HEK293 (cell line): ENCODE data around the gene NLGN4Y.

Experiments used
- CTCF ChIA-PET: fragments of 350-600 bp; formaldehyde crosslinking; extraction: SDS; loops from one replicate; lab custom pipeline; 2021; ENCODE audit warnings: antibody characterized with exemption; lab: Yijun Ruan, JAX
- POLR2A ChIA-PET: fragments of 300-600 bp; formaldehyde crosslinking; extraction: SDS; loops from one replicate; lab custom pipeline; 2020; ENCODE audit warnings: antibody characterized with exemption, inconsistent platforms; lab: Yijun Ruan, JAX
- H3K27ac ChIP-seq: fragments of 200-500 bp; sonication (Bioruptor generic); 2 replicates; pipeline ENCODE4 v1.5.1; 2014; ENCODE audit warnings: low read depth, low read length, control low read depth, inconsistent platforms; ENCODE audit errors: extremely low read depth
- H3K36me3 ChIP-seq, 2 experiments: fragments of 200-500 bp in 1 of 2; sonication (Bioruptor generic) in 1 of 2; 1 replicate in 1 of 2; 2 replicates in 1 of 2; pipeline ENCODE4 v1.5.1; 2014 to 2017; ENCODE audit warnings: inconsistent platforms in 2 of 2, low read length in 2 of 2; ENCODE audit not compliant: control insufficient read depth in 2 of 2, insufficient read depth in 1 of 2
- H3K4me1 ChIP-seq: fragments of 200-500 bp; sonication (Bioruptor generic); 2 replicates; pipeline ENCODE4 v1.5.1; 2014; ENCODE audit warnings: mild to moderate bottlenecking, low read length, inconsistent platforms; ENCODE audit not compliant: control insufficient read depth, insufficient read depth
- H3K4me3 ChIP-seq: 2 replicates; pipeline ENCODE4 v1.5.1; 2011; ENCODE audit warnings: low read depth, mild to moderate bottlenecking, control low read depth, low read length, moderate library complexity
- H3K9me3 ChIP-seq: fragments of 200-500 bp; sonication (Bioruptor generic); 2 replicates; pipeline ENCODE4 v1.5.1; 2014; ENCODE audit warnings: low read depth, low read length, inconsistent platforms; ENCODE audit not compliant: control insufficient read depth, insufficient read depth
- GLIS1 ChIP-seq: fragments of 450-650 bp; formaldehyde crosslinking; IDR thresholded peaks from 2 replicates; pipeline ENCODE4 v1.5.1; 2016; ENCODE audit warnings: missing biosample characterization, missing genetic modification characterization
- SCRT1 ChIP-seq: fragments of 450-650 bp; formaldehyde crosslinking; IDR thresholded peaks from 2 replicates; pipeline ENCODE4 v1.5.1; 2016; ENCODE audit warnings: missing biosample characterization, missing genetic modification characterization, borderline replicate concordance
- SP3 ChIP-seq: fragments of 450-650 bp; formaldehyde crosslinking; IDR thresholded peaks from 2 replicates; pipeline ENCODE4 v1.5.1; 2016; ENCODE audit warnings: missing biosample characterization, missing genetic modification characterization
- YY1 ChIP-seq: fragments of 450-650 bp; formaldehyde crosslinking; IDR thresholded peaks from 2 replicates; pipeline ENCODE4 v1.5.1; 2018; ENCODE audit warnings: missing biosample characterization, missing genetic modification characterization
- ZBTB8A ChIP-seq: fragments of 450-650 bp; formaldehyde crosslinking; IDR thresholded peaks from 2 replicates; pipeline ENCODE4 v1.5.1; 2016; ENCODE audit warnings: missing biosample characterization, missing genetic modification characterization
- ZFHX2 ChIP-seq: fragments of 450-650 bp; formaldehyde crosslinking; conservative IDR thresholded peaks from 2 replicates; pipeline ENCODE4 v1.5.1; 2016; ENCODE audit warnings: missing biosample characterization, missing genetic modification characterization
- ZFP3 ChIP-seq: fragments of 450-650 bp; formaldehyde crosslinking; IDR thresholded peaks from 2 replicates; pipeline ENCODE4 v1.5.1; 2016; ENCODE audit warnings: low read depth, missing biosample characterization, missing genetic modification characterization
- ZNF133 ChIP-seq: fragments of 450-650 bp; formaldehyde crosslinking; IDR thresholded peaks from 2 replicates; pipeline ENCODE4 v1.5.1; 2016; ENCODE audit warnings: missing biosample characterization, missing genetic modification characterization
- ZNF146 ChIP-seq: fragments of 450-650 bp; formaldehyde crosslinking; IDR thresholded peaks from 2 replicates; pipeline ENCODE4 v1.5.1; 2016; ENCODE audit warnings: missing biosample characterization, missing genetic modification characterization
- ZNF350 ChIP-seq: fragments of 450-650 bp; formaldehyde crosslinking; IDR thresholded peaks from 2 replicates; pipeline ENCODE4 v1.5.0; 2017; ENCODE audit warnings: missing biosample characterization, mild to moderate bottlenecking, missing genetic modification characterization
- ZNF366 ChIP-seq: fragments of 450-650 bp; formaldehyde crosslinking; conservative IDR thresholded peaks from 2 replicates; pipeline ENCODE4 v1.5.1; 2016; ENCODE audit warnings: missing biosample characterization, missing genetic modification characterization
- ZNF529 ChIP-seq: fragments of 450-650 bp; formaldehyde crosslinking; IDR thresholded peaks from 2 replicates; pipeline ENCODE4 v1.5.1; 2017; ENCODE audit warnings: missing genetic modification characterization, missing biosample characterization; ENCODE audit not compliant: insufficient replicate concordance
- ZNF544 ChIP-seq: fragments of 450-650 bp; formaldehyde crosslinking; IDR thresholded peaks from 2 replicates; pipeline ENCODE4 v1.5.0; 2017; ENCODE audit warnings: missing biosample characterization, missing genetic modification characterization
- ZNF558 ChIP-seq: fragments of 450-650 bp; formaldehyde crosslinking; IDR thresholded peaks from 2 replicates; pipeline ENCODE4 v1.5.1; 2016; ENCODE audit warnings: missing biosample characterization, missing genetic modification characterization
- ZNF560 ChIP-seq: fragments of 450-650 bp; formaldehyde crosslinking; IDR thresholded peaks from 2 replicates; pipeline ENCODE4 v1.5.1; 2017; ENCODE audit warnings: missing biosample characterization, missing genetic modification characterization, borderline replicate concordance
- ZNF596 ChIP-seq: fragments of 450-650 bp; IDR thresholded peaks from 2 replicates; pipeline ENCODE4 v1.5.0; 2018; ENCODE audit warnings: missing biosample characterization, mild to moderate bottlenecking, missing genetic modification characterization, moderate library complexity
- ZNF658 ChIP-seq: fragments of 450-650 bp; formaldehyde crosslinking; IDR thresholded peaks from 2 replicates; pipeline ENCODE4; 2016; ENCODE audit warnings: missing biosample characterization, missing genetic modification characterization
- ZNF660 ChIP-seq: fragments of 450-650 bp; IDR thresholded peaks from 2 replicates; pipeline ENCODE4 v1.5.1; 2018; ENCODE audit warnings: missing biosample characterization, mild to moderate bottlenecking, missing genetic modification characterization
- ZNF76 ChIP-seq: fragments of 450-650 bp; formaldehyde crosslinking; IDR thresholded peaks from 2 replicates; pipeline ENCODE4; 2016; ENCODE audit warnings: low read depth, missing biosample characterization, missing genetic modification characterization, borderline replicate concordance
- TF ChIP-seq, protein P1 (sequence below): sonication (generic); formaldehyde crosslinking; IDR thresholded peaks from 2 replicates; pipeline ENCODE4 v1.8.1; 2022; ENCODE audit warnings: mild to moderate bottlenecking, moderate library complexity, missing genetic modification reagents
- TF ChIP-seq, protein P2 (sequence below): fragments of 450-650 bp; formaldehyde crosslinking; IDR thresholded peaks from 2 replicates; pipeline ENCODE4 v1.5.1; 2016; ENCODE audit warnings: missing biosample characterization, missing genetic modification characterization
- TF ChIP-seq, protein P3 (sequence below): fragments of 450-650 bp; formaldehyde crosslinking; IDR thresholded peaks from 2 replicates; pipeline ENCODE4 v1.5.1; 2016; ENCODE audit warnings: missing biosample characterization, missing genetic modification characterization, borderline replicate concordance
- TF ChIP-seq, protein P4 (sequence below): fragments of 450-650 bp; formaldehyde crosslinking; optimal IDR thresholded peaks from 2 replicates; pipeline ENCODE3; 2016; ENCODE audit warnings: missing biosample characterization, mild to moderate bottlenecking, missing genetic modification characterization
- TF ChIP-seq, protein P5 (sequence below): fragments of 450-650 bp; formaldehyde crosslinking; IDR thresholded peaks from 2 replicates; pipeline ENCODE4 v1.5.1; 2017; ENCODE audit warnings: missing biosample characterization, missing genetic modification characterization

The NLGN4Y gene

DNA sequence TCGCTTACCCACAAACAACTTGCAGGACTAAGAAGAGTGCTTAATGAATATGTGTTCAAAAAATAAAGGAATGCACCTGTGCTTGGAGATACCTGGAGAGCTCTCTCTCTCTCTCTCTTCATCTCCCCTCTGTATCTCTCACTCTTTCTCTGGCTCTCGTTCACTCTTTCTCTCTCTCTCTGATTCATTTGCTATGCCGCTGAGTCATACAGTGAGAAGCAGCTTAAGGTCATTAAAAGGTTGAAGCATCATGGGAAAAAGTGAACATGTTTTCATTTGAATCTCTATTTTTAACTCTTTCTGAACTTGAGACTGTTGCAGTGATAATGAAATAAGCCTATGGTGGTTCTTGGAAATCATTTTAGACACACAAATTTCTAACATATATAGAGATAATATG is 277.8 kb downstream of the NLGN4Y start:
- H3K9me3 ChIP-seq = no peaks in the 10 kb centered on the region
- ChIA-PET POLR2A (no interaction called here), CTCF (no interaction called here)
- no peaks in the 10 kb centered on the region for H3K4me1 ChIP-seq
- H3K27ac ChIP-seq = no peak overlapping the region
- no peaks in the 10 kb centered on the region for H3K36me3 ChIP-seq
- TF ChIP-seq ZNF660 (tag by site-specific recombination) (no peak), ZNF350 (tag by site-specific recombination) (no peak), ZFHX2 (tag by site-specific recombination) (no peak), ZBTB8A (tag by site-specific recombination) (no peak), ZFP3 (tag by site-specific recombination) (no peak), SP3 (no peak)
- TF ChIP-seq, protein P1, sequence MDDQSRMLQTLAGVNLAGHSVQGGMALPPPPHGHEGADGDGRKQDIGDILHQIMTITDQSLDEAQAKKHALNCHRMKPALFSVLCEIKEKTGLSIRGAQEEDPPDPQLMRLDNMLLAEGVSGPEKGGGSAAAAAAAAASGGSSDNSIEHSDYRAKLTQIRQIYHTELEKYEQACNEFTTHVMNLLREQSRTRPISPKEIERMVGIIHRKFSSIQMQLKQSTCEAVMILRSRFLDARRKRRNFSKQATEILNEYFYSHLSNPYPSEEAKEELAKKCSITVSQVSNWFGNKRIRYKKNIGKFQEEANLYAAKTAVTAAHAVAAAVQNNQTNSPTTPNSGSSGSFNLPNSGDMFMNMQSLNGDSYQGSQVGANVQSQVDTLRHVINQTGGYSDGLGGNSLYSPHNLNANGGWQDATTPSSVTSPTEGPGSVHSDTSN = no peak
- TF ChIP-seq, protein P2, sequence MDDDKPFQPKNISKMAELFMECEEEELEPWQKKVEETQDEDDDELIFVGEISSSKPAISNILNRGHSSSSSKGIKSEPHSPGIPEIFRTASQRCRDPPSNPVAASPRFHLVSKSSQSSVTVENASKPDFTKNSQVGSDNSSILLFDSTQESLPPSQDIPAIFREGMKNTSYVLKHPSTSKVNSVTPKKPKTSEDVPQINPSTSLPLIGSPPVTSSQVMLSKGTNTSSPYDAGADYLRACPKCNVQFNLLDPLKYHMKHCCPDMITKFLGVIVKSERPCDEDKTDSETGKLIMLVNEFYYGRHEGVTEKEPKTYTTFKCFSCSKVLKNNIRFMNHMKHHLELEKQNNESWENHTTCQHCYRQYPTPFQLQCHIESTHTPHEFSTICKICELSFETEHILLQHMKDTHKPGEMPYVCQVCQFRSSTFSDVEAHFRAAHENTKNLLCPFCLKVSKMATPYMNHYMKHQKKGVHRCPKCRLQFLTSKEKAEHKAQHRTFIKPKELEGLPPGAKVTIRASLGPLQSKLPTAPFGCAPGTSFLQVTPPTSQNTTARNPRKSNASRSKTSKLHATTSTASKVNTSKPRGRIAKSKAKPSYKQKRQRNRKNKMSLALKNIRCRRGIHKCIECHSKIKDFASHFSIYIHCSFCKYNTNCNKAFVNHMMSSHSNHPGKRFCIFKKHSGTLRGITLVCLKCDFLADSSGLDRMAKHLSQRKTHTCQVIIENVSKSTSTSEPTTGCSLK (tag by site-specific recombination) = no peak
- H3K4me3 ChIP-seq = no peak overlapping the region

DNA sequence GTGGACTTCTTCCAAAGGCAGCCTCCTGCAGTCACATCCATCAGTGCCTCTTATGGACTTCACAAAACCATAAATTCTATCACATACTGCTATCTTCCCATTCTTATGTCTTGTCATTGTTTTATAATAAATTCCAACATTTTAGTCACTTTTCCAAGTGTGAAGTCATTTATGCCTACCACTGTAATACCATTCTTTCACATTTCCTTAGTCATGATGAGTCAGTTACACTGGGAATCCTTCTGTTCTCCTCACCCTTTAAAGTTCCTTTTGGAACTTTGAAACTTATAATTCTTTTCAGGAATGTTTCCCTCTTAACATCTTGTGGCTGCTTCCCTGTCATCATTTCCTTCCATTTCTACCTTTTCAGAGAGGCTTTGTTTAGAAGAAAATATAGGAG is 279.7 kb downstream of the NLGN4Y start:
- Histone ChIP-seq H3K4me1 (no peaks in the 10 kb centered on the region), H3K4me3 (no peak overlapping the region), H3K9me3 (no peaks in the 10 kb centered on the region), H3K36me3 (no peaks in the 10 kb centered on the region), H3K27ac (no peak overlapping the region)
- no peak for TF ChIP-seq SCRT1 (tag by site-specific recombination)
- no peak for TF ChIP-seq ZNF133 (tag by site-specific recombination)
- no peak for TF ChIP-seq ZNF544 (tag by site-specific recombination)
- TF ChIP-seq ZFHX2 (tag by site-specific recombination) = no peak
- TF ChIP-seq, protein P3, sequence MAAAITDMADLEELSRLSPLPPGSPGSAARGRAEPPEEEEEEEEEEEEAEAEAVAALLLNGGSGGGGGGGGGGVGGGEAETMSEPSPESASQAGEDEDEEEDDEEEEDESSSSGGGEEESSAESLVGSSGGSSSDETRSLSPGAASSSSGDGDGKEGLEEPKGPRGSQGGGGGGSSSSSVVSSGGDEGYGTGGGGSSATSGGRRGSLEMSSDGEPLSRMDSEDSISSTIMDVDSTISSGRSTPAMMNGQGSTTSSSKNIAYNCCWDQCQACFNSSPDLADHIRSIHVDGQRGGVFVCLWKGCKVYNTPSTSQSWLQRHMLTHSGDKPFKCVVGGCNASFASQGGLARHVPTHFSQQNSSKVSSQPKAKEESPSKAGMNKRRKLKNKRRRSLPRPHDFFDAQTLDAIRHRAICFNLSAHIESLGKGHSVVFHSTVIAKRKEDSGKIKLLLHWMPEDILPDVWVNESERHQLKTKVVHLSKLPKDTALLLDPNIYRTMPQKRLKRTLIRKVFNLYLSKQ (tag by site-specific recombination) = no peak
- TF ChIP-seq ZNF596 = no peak
- TF ChIP-seq ZNF658 (tag by site-specific recombination) = no peak
- no peak for TF ChIP-seq ZNF366 (tag by site-specific recombination)
- CTCF ChIA-PET = no interaction called here
- POLR2A ChIA-PET = no interaction called here

DNA sequence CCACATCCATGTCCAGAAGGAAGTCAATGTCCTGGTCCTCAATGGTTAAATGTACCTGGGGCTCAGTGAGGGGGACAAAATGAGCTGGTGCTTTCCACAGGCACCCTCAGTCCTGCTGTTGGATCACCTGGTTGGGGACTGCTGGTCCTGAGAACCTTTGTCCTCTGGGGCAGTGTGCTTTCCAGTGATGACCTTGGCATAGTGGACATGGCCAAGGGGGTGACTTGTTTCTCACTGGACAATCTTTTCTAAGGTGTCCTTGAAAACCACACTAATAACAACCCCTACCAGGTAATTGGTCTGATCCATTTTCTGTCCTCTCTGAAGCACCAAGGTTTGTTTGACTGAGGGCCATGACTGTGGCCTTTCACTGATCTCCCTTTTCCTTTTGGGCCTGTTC is 294.1 kb downstream of the NLGN4Y start:
- POLR2A ChIA-PET = no interaction called here
- Histone ChIP-seq H3K4me1 (no peaks in the 10 kb centered on the region), H3K4me3 (no peak overlapping the region), H3K9me3 (no peaks in the 10 kb centered on the region), H3K36me3 (no peaks in the 10 kb centered on the region), H3K27ac (no peak overlapping the region)
- CTCF ChIA-PET = no interaction called here
- TF ChIP-seq ZNF350 (tag by site-specific recombination) (no peak), ZNF558 (no peak), ZNF560 (tag by site-specific recombination) (no peak), YY1 (no peak), ZNF76 (tag by site-specific recombination) (no peak), ZNF529 (tag by site-specific recombination) (no peak), ZNF146 (tag by site-specific recombination) (no peak), GLIS1 (tag by site-specific recombination) (no peak)
- TF ChIP-seq, protein P4, sequence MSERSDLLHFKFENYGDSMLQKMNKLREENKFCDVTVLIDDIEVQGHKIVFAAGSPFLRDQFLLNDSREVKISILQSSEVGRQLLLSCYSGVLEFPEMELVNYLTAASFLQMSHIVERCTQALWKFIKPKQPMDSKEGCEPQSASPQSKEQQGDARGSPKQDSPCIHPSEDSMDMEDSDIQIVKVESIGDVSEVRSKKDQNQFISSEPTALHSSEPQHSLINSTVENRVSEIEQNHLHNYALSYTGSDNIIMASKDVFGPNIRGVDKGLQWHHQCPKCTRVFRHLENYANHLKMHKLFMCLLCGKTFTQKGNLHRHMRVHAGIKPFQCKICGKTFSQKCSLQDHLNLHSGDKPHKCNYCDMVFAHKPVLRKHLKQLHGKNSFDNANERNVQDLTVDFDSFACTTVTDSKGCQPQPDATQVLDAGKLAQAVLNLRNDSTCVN (tag by site-specific recombination) = no peak
- TF ChIP-seq, protein P5, sequence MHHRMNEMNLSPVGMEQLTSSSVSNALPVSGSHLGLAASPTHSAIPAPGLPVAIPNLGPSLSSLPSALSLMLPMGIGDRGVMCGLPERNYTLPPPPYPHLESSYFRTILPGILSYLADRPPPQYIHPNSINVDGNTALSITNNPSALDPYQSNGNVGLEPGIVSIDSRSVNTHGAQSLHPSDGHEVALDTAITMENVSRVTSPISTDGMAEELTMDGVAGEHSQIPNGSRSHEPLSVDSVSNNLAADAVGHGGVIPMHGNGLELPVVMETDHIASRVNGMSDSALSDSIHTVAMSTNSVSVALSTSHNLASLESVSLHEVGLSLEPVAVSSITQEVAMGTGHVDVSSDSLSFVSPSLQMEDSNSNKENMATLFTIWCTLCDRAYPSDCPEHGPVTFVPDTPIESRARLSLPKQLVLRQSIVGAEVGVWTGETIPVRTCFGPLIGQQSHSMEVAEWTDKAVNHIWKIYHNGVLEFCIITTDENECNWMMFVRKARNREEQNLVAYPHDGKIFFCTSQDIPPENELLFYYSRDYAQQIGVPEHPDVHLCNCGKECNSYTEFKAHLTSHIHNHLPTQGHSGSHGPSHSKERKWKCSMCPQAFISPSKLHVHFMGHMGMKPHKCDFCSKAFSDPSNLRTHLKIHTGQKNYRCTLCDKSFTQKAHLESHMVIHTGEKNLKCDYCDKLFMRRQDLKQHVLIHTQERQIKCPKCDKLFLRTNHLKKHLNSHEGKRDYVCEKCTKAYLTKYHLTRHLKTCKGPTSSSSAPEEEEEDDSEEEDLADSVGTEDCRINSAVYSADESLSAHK (tag by site-specific recombination) = no peak
